Pulmonary artery endothelial cell (primary cell): Measurements from ENCODE around the gene PIGZ. TPM values are rescaled to one million over a fixed set of nuclear protein-coding genes. Genes with fewer than 3 reads are reported as not detected.

Experiments used
- DNase-seq: peaks from one replicate; pipeline ENCODE4 v3.0.0-alpha.2; 2011; ENCODE audit warnings: low read depth, low spot score
- total RNA-seq: library from RNA; depleted of rRNA; stranded (reverse); fragments of >200 nt; gene quantifications from 2 replicates; pipeline ENCODE4 v1.2.3, GENCODE V29; 2014

Gene PIGZ
- total RNA-seq, 1 donor from 2014 or later: 3.8 TPM

DNA sequence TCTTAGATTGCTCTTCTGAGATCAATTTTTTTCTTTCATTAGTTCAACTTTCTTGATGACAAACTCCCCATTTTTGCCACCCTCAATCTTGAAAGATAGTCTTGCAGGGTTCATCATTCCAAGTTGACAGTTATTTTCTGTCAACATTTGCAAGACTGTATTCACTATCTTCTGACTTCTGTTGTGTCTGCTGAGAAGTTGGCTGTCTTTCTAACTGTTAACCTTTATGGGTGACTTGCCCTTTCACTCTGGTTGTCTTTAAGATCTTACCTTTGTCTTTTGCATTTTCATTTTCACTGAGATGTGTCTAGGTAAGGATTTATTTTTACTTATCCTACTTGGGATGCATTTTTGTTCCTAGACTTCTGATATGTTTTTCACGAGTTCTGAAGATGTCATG lies 14.6 kb upstream of the PIGZ start:
- no peak for DNase-seq

DNA sequence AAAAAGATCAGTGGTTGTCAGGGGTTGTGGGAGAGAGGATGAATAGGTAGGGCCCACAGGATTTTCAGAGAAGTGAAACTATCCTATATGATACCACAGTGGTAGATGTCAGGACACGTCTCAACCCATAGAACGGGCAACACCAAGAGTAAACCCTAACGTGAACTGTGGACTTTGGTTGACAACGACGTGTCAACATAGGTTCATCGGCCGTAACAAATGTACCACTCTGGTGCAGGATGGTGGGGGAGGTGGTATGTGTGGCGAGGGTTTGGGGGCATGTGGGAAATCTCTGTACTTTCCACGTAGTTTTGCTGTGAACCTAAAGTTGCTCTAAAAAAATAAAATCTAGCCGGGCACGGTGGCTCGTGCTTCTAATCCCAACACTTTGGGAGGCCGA lies 13.0 kb upstream of the PIGZ start:
- DNase-seq: no peak

DNA sequence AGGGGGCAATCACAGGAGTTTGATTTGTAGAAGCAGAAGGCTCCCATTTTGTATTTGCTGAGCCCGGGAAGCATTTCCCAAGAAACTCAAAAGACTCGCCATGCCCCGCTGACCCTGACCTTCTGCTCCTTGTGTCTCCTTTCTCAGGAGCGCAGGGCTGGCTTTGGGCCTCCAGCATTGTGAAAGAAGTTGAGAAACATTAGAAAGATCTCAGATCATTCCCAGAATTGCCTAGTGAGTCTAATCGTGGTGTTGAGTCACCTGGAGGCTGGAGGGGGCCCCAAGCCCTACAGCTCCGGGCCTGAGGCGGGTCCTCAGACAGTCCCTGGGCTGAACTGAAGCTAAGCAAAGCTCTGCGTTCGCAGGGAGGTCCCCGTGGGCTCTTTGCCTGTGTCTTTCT lies 10.9 kb upstream of the PIGZ start:
- no peak for DNase-seq

DNA sequence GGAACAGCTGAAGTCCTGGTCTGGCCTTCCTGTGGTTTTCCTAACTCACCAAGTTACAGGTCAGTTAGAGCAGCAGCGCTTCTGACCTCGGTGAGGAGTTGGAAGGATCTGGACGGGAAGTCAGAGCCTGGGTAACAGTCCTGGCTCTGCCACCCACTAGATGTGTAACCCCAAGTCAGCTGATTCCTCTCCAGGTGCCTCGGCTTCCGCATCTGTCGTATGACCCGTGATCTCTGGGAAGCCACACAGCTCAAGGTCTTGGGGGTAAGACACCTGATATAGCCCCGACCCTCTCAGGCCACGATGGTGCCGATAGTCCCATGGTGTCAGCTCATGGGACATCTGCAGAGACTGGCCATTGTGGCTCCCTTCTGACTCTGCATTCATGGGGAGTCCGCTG lies 8.3 kb upstream of the PIGZ start:
- no peak for DNase-seq

DNA sequence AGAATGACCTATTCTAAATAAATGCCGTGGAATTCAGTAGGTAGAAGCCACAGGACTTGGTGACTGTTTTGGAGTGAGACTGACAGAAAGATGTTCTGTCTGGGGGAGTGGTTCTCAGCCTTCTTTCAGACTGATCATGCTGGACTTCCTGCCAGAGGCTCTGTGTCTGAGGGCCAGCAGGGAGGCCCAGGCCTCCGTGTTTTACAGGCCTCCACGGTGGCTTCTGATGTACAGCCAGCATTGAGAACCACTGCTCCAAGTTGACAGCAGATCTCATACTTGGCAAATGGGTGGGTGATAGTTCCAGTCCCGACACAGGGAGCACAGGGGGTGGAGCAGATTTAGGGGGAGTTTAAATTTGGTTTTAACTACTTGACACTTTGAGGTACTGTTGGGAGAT lies 6.7 kb upstream of the PIGZ start:
- DNase-seq: no peak

DNA sequence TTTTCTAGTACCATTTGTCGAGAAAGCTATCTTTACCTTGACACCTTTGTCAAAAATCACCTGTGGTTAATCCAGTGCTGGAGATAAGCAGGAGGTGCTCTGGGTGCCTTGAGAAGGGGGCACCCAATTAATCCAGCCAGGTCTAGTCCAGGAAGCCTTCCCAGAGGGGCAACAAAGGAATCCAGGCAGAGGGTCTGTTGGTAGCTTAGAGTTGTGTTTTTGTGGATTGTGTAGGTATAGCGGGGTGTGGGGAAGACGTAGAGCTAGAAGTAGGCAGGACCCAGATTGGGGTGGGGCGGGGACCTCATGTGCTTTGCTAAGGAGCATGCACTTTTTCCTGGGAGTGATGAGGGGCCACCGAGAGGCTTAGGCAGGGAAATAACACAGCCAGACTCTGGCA lies 6.0 kb upstream of the PIGZ start:
- DNase-seq: no peak

DNA sequence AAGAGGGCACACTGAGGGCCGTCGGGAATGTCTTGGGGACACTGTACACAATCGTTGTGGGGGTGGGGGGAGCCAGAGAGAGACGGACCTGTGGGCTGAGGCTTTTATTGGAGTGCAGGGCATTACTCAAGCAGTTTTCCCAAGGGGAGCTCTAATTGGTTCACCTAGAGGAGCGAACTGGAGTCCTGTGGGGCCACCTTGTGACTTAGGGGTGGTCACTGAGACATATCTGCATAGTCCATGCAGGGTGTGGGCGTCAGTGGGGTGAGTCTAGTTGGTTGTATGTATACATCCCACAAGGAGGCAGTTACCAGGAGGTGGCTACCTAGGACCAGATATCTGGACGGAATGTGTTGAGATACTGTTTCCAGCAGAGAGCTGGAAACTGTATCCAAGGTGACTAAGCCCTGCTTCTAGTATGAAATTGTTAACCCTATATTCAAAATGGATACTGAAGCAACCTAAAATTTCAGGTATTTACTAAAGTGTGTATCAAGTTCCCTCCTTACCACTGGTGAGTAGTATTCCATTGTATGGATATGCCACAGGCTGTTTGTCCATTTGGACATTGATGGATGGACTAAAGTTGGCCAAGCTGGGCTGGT lies 2.6 kb upstream of the PIGZ start:
- no peak for DNase-seq

DNA sequence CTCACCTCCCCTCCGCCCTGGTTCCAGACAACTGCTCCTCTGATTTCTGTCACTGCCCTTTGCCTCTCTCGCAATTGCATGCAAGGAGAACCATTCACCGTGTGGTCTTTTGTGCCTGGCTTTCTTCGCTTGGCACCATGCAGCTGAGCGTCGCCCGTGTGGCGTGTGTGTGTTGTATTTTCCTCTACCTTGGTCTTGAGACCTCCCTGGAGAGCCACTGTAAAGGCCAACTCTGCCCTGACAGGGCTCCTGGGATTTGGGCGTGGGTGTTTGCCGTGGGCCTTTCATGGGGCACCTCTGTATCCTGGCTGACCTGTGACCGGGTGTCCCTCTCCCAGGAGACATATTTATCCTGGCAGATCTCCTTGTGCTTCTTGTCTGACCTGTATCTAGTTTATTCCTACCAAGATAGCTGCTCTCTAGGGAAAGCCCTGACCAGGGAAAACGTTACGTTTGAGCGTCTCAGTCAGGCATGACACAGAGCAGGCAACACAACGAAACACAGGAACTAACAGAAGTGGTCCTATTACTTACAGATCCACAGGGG lies 2.0 kb upstream of the PIGZ start:
- DNase-seq: no peak

DNA sequence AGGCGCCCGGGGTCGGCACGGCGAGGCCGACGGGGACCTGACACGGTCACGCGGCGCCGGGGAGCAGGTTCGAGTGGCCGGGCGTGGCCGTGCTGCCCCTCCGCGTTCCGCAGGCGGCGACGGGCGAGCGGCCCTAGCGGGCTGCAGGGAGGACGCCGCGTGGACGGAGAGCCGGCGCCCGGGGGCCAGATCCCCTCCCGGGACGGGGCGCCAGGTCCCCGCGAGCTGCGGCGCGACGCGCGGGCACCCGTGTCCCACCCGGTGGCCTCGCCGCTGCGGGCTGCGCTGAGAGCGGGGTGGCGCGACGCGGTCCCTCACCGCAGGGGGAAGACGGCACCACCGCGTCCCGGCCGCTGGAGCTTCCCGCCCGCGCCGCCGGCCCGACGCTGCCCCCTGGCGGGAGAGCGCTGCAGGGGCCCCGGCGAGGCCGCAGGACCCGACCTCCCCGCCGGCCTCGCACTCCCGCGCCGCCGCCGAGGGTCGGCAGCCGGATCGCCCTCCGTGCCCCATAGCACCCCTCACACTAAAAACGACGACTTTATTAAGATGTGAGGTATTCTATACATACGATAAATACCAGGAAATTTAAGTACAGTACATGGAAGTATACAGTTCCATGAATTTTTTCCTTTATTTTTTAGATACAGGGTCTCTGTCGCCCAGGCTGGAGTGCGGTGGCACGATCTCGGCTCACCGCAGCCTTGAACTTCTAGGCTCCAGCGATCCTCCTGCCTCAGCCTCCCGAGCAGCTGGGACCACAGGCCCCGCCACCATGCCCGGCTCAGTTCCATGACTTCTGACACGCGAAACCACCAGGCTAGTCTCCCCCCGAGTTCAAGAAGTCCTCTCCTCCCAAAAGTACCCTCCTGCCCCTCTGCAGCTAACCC lies 1.3 kb upstream of the PIGZ start:
- DNase-seq: no peak

DNA sequence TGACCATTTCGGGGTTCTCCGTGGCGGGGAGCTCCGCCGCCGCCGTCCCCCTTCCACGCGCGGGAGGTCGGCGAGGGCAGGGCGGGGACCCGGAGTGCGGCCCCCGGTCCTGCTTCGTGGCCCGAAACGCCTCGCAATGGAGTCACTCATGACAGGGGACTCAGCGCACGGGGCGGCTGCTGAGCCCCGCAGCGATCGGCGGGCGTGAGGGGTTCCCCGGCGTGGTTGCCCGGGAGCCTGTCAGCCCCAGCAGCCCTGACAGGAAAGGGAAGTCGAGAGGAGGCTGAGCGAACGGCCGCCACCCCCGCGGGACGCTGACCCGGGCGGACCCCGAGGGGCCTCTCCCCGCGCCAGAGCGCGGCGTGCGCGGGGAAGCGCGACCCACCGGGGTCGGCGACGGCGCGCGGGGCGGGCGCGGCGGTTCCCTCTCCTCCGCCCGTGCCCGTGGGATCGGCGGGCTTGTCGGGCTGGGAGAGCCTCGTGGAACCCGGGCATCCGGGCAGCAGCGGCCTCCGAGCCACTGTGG lies 564 bp upstream of the PIGZ start:
- no peak for DNase-seq

DNA sequence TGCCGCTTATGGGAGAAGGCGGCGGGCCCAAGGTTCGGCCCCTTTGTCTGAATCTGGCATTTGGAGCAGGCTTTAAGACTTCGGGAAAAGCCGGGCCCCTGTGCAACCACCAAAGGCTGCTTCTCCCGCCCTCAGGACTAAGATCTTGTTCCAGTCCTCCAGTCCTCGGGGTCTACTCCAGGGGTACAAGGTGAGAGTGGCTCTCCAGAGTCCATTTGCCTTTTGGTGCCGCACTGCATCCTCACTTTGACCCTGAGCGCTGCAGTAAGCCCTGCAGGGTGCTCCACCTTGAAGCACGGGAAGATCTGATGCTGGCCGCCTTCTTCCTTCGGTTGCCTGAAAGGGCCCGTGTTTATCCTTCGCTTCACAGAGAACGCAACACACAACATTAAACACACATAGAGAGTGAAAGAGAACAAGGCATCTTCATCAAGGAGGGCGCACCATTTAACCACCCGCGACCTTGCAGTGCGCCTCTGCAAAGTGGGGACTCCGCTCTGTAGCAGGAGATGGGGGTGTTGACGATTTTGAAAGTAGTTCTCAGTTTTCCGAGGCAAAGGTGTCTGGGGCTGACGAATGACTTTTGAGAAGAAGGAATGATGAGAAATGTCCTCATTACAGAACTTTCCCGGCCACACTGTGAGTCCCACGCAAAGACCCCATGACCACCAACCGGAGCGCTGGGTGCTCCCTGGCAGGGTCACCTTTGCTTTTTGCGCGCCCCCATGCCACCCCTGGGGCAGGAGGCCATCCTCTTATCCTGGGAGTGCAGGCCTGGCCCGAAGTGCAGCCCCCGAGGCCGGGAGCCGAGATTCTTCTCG lies 1.0 kb downstream of the PIGZ start:
- no peak for DNase-seq

DNA sequence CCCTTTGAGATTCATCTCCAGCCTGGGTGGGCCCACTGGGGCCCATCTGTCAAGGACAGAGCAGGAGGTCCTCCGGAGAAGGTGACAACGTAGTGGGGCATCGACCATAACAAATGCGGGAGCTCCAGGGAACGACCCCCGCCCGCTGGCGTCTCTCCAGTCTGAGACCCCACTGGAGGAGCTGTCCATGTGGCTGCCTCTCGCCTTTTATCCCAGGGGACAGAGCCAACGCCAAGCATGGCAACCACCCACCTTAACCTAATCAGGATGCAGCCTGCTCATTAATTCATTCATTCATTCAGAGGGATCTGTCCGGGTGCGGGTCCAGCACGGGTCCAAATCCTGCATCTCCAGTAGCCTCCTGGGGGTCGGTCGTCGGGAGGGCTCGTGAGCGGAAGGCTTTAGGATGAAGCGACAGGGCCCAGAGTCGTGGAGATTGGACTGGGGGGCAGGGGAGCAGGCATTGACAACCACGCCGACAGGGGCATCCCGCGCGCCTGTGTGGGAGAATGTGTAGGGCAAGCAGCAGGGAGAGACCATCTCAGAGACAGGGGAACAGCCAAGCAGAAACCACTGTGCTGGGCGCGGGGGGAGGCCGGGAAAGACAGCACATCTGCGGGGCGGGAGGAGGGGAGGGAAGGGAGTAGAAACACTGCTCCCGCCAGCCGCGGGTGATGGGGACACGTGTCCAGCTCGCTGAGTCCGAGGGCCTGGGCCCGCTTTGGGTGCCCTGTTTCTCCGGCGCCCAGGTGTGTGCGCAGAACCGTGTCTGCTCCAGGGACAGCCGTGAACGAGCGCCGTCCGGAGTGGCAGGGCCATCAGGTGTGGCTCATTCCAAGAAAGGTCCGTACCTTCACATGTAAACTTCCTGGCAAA lies 1.9 kb downstream of the PIGZ start:
- no peak for DNase-seq

DNA sequence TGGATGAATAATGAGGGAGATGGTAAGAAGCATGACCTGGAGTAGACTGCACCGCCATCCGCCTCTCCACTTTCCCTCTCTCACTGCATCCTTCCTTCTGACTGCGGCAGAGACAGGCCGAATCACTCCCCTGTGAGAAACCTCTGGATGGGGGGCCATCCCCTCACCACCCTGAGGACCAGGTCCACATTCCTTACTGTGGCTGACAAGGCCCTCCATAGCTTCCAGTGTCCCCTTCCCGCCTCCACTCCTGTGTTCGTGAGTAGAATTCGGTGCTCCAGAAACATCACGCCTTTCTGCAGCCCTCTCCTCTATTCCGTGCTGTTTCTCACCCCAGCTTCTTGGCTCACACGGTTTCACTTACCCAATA lies 2.8 kb downstream of the PIGZ start:
- DNase-seq: no peak

DNA sequence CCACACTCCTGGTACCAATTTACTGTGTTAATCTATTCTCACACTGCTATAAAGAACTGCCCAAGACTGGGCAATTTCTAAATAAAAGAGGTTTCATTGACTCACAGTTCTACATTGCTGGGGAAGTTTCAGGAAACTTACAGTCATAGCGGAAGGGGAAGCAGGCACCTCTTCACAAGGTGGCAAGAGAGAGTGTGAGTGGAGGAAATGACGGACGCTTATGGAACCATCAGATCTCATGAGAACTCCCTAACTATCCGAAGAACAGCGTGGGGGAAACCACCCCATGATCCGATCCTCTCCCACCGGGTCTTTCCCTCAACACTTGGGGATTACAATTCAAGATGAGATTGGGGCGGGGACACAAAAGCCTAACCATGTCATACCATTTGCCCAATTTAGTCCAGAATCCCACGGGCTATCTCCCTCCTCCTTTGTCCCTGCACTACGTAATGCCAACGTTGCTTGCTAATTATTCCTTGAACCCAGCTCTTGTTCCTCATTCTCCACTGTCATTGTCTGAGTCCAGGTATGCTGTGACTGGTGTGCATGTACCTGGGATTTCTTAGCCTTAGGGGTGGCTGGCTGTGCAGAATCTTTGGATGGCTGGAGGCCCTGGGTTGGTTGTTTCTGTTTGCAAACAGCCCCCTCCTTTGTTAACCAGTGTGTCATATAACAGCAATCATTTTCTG lies 3.4 kb downstream of the PIGZ start:
- DNase-seq: no peak

DNA sequence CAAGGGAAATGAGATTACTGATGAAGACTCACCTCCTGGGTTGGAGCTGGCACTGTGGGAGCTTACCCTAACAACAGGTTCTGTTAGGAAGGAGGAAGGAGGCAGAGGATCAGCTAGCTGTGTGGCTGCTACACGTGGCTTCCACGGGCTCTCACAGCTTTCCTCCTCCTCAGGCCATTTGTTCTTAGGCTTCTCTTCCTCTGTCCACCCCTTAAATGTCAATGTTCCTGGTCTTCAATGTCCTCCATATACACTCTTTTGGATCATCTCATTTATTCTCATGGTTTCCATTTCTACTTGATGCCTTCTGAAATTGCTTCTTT lies 5.0 kb downstream of the PIGZ start:
- DNase-seq: no peak

DNA sequence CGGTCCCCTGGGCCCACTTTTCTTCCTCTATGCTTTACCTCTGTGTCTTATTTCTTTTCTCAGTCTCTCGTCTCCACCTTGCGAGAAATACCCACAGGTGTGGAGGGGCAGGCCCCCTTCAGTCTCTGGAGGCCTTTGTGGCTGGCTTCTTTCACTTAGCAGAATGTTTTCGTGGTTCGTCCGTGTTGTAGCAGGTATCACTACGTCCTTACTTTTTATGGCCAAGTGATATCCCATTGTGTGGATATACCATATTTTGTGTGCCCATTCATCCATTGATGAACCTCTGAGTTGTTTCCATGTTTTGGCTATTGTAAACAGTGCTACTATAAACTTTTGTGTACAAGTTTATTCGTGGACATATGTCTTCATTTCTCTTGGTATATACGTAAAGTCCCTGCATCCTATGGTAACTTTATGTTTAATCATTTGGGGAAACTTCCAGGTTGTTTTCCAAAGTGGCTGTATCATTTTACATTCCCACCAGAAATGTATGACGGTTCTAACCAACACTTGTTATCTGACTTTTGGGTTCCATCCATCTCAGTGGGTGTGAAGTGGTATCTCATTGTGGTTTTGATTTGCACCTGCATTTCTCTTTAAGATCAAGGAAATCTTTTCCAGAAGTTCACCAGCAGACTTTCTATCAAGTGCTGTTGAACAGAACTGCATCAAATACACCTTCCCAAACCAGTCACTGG lies 5.6 kb downstream of the PIGZ start:
- DNase-seq: no peak

DNA sequence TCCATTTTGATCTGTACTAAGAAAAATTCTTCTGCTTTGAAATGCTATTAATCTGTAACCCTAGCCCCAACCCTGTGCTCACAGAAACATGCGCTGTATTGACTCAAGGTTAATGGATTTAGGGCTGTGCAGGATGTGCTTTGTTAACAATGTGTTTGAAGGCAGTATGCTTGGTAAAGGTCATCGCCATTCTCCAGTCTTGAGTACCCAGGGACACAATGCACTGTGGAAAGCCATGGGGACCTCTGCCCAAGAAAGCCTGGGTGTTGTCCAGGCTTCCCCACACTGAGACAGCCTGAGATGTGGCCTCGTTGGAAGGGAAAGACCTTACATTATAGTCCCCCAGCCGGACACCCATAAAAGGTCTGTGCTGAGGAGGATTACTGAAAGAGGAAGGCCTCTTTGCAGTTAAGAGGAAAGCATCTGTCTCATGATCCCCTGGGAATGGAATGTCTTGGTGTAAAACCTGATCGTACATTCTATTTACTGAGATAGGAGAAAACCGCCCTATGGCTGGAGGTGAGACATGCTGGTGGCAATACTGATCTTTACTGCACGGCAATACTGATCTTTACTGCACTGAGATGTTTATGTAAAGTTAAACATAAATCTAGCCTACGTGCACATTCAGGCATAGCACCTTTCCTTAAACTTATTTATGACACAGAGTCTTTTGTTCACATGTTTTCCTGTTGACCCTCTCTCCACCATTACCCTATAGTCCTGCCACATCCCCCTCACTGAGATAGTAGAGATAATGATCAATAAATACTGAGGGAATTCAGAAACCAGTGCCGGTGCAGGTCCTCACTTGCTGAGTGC lies 6.3 kb downstream of the PIGZ start:
- no peak for DNase-seq

DNA sequence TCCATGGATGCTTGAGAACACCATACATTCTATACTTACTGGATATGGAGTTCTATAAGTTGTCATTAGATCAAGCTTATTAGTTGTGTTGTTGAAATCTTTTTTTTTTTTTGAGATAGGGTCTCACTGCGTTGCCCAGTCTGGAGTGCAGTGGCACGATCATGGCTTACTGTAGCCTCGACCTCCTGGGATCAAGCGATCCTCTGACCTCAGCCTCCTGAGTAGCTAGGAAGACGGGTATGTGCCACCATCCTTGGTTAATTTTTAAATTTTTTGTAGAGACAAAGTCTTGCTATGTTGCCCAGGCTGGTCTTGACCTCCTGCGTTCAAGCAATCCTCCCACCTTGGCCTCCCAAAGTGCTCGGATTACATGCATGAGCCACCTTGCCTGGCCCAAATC lies 13.8 kb downstream of the PIGZ start:
- DNase-seq: no peak

DNA sequence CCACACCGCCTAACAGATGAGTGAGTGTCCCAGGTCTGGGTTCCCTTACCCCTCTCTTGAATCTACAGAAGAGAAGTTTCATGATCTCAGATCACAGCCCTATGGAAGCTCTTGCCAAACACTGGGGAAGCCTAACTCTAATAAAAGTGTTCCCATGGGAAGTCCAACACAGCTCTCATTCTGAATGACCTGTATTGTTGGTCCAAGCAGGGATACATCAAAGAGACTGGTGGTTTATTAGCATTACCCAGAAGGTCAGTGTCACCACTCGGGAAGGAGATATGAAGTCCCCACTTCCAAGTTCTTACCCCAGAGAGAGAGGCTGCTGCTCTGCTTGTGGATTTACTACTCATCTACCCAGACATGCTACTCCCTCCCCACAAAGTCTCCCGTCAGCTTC lies 17.3 kb downstream of the PIGZ start:
- no peak for DNase-seq
